GM12891 (cell line): ENCODE data around the gene ATG7.

Experiments
- DNase-seq: peaks from one replicate; pipeline ENCODE4 v3.0.0; 2011; ENCODE audit warnings: low spot score; ENCODE audit not compliant: insufficient read length
- FAIRE-seq: peaks from 2 replicates; lab custom pipeline; 2011; peaks lifted over from hg19 to GRCh38; lab: Jason Lieb, UNC
- PAX5 ChIP-seq: IDR thresholded peaks from 2 replicates; pipeline ENCODE4 v1.6.1; 2011; ENCODE audit warnings: low read length, moderate library complexity, mild to moderate bottlenecking; ENCODE audit not compliant: insufficient read depth, severe bottlenecking
- POLR2A ChIP-seq: IDR thresholded peaks from 2 replicates; pipeline ENCODE4 v1.6.1; 2011; ENCODE audit warnings: low read depth, low read length, control low read depth
- POLR2AphosphoS5 ChIP-seq: IDR thresholded peaks from 2 replicates; pipeline ENCODE4 v1.6.1; 2011; ENCODE audit warnings: low read depth, low read length, control low read depth
- POU2F2 ChIP-seq: IDR thresholded peaks from 2 replicates; pipeline ENCODE4 v1.6.1; 2011; ENCODE audit warnings: low read depth, mild to moderate bottlenecking, control low read depth, low read length, moderate library complexity
- SPI1 ChIP-seq: IDR thresholded peaks from 2 replicates; pipeline ENCODE4 v1.6.1; 2011; ENCODE audit warnings: low read depth, low read length, control low read depth
- TAF1 ChIP-seq: IDR thresholded peaks from 2 replicates; pipeline ENCODE4 v1.6.1; 2011; ENCODE audit warnings: low read depth, low read length, control low read depth

Gene ATG7

GRCh38 chr3:11381563-11381962 is 109.4 kb downstream of the ATG7 start:
- TF ChIP-seq PAX5 (no peak), POLR2AphosphoS5 (no peak), TAF1 (no peak), POU2F2 (no peak), SPI1 (no peak), POLR2A (no peak)
- FAIRE-seq (no peak), DNase-seq (no peak)

GRCh38 chr3:11382146-11382745 is 110.0 kb downstream of the ATG7 start:
- no peak for DNase-seq
- TF ChIP-seq POLR2A = no peak
- no peak for TF ChIP-seq TAF1
- TF ChIP-seq PAX5 = no peak
- TF ChIP-seq POLR2AphosphoS5 = no peak
- no peak for TF ChIP-seq POU2F2
- no peak for TF ChIP-seq SPI1
- FAIRE-seq = no peak

DNA sequence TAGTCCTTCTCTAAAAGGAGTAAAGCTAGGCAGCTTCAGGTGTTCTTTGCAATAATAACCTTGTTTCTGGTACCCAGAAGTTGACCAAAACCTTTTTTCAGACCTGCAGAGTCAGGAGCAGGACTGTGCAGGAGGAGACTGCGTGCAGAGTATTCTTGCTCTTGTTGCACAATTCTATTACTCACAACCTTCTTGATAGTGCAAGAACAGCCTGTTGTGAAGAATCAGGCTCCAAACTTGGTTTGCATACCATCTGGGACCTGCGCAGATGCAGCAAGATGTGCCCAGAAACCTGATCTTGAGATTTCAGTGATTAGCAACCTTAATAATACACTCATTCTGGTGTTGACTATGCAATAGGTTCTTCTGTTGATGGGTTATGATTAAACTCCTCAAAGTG is 111.9 kb downstream of the ATG7 start:
- TF ChIP-seq TAF1 = no peak
- no peak for TF ChIP-seq POLR2AphosphoS5
- TF ChIP-seq POU2F2 = no peak
- TF ChIP-seq POLR2A = no peak
- TF ChIP-seq SPI1 = no peak
- no peak for TF ChIP-seq PAX5
- DNase-seq = no peak
- no peak for FAIRE-seq

GRCh38 chr3:11385326-11385725 is 113.1 kb downstream of the ATG7 start:
- no peak for FAIRE-seq
- no peak for DNase-seq
- TF ChIP-seq TAF1 (no peak), POU2F2 (no peak), PAX5 (no peak)

DNA sequence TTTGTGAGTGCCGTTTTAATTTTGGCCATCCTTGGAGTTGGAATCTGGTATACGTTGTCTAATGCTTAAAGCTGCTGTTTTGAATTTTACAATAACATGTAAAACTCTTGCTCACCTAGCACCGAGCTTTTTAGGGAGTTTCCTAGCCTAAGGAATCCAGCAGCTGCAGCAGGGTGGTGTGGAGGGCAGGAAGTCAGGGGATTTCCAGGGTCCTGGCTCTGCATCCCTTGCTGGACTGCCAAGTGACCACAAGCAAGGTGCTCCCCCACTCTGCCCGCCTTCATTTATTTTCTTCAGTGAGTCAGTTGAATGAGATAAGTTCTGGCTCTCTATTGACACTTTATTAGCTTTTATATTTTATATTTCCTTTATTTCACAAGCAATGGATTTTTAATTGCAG is 113.7 kb downstream of the ATG7 start:
- DNase-seq = no peak
- FAIRE-seq = no peak

DNA sequence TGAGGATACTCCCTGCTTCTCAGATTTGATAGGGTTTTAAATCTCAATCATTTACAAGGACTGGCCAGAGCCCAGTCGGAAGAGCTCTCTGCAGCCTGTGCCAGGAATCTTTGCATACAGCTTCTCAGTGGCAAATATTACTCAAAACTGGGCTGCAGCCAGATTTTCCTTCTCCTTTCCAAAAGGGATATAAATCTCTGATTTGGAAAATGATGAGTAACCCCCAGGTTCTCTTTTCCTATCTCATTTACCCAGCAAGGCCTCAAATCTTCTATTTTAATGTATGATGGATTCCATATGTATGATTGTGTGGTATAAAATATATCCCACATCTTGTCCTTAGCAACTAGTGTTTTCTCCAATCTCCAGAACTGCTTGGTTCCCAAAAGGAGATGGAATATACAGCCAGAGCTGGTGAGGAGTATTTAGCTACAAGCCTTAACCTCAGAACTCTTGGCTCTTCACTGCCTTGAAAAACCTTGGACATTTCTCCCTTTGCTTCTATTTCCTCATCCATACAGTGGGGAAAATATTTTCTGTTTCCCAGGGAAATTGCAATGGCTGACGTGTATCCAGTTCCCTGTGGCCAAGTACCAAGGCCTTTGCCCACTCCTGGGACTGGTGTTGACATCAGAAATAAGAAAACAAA is 114.4 kb downstream of the ATG7 start:
- no peak for FAIRE-seq
- TF ChIP-seq POLR2A = no peak
- no peak for TF ChIP-seq TAF1
- no peak for TF ChIP-seq POLR2AphosphoS5
- no peak for TF ChIP-seq SPI1
- no peak for TF ChIP-seq PAX5
- TF ChIP-seq POU2F2 = no peak
- no peak for DNase-seq

More for the DNA sequence above, 113.7 kb downstream of the ATG7 start:
- TF ChIP-seq POU2F2 (no peak), POLR2A (no peak), PAX5 (no peak), SPI1 (no peak), TAF1 (no peak), POLR2AphosphoS5 (no peak)

- DNase-seq (no peak), FAIRE-seq (no peak)
- no peak for TF ChIP-seq PAX5
- TF ChIP-seq TAF1 = no peak
- TF ChIP-seq SPI1 = no peak
- no peak for TF ChIP-seq POU2F2
- TF ChIP-seq POLR2A = no peak
- TF ChIP-seq POLR2AphosphoS5 = no peak
These were observed 117.4 kb downstream of the ATG7 start for GRCh38 chr3:11389386-11390268.

GRCh38 chr3:11390411-11391131 is 118.4 kb downstream of the ATG7 start:
- TF ChIP-seq PAX5 (no peak), POU2F2 (no peak), POLR2AphosphoS5 (no peak), POLR2A (no peak), SPI1 (no peak), TAF1 (no peak)
- DNase-seq = no peak
- no peak for FAIRE-seq

GRCh38 chr3:11391174-11391879 is 119.1 kb downstream of the ATG7 start:
- FAIRE-seq (no peak), DNase-seq (no peak)
- no peak for TF ChIP-seq TAF1
- TF ChIP-seq SPI1 = no peak
- no peak for TF ChIP-seq POLR2A
- TF ChIP-seq POU2F2 = no peak
- TF ChIP-seq PAX5 = no peak
- no peak for TF ChIP-seq POLR2AphosphoS5
